Left cardiac atrium (tissue), 4 donors: ENCODE measurements around the gene LHFPL4. TPM values are rescaled to one million over a fixed set of nuclear protein-coding genes. Genes with fewer than 3 reads are reported as not detected.

Experiments used
- ATAC-seq, 2 donors: fragments of 200-7000 bp; cut with Tn5 transposase; one replicate each; pipeline ENCODE4 v1.9.1; 2020; ENCODE audit warnings: mild to moderate bottlenecking in 2 of 2, moderate library complexity in 2 of 2
- DNase-seq: peaks from one replicate; pipeline ENCODE4 v3.0.0-alpha.2; 2020
- intact Hi-C, 2 donors: fragments of 100-400 bp; cut with DNase I; formaldehyde crosslinking; loops; one replicate each; pipeline versions ENCODE4 v1.14.1 to v1.15.1; 2022 to 2023
- total RNA-seq, 2 donors: library from RNA; stranded (reverse); fragmentation: NEBNext Ultra II Directional; extraction: Animal tissue kit (Norgen Biotek cat#: 25700); gene quantifications; one replicate each; pipeline ENCODE4 v1.2.1, GENCODE V29; 2021
- donor health status: DM: no; HTN: yes; CAD: no.
- donor health status: DM: no; HTN: yes; CAD: no; lungs with severe emphysema.
- donor health status: DM: yes; HTN: yes; CAD: no.
- donor health status: Dilated cardiomyopathy.

The LHFPL4 gene
- total RNA-seq, 2 donors from 2014 or later, result not detected

DNA sequence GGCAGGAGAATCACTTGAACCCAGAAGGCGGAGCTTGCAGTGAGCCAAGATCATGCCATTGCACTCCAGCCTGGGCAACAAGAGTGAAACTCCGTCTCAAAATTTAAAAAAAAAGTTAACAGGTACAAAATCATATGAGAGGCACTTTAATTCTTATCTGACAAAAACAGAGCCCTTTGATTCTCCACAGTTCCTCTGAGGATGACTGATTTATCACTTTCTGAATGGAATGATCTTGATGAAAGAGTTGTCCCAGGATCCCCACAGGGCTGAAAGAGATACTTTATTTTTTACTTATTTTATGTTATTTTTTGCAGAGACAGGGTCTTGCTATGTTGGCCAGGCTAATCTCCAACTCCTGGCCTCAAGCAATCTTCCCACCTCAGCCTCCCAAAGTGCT is 4.0 kb downstream of the LHFPL4 start:
- intact Hi-C loops, result no loop called here
- ATAC-seq (no peak), DNase-seq (no peak)

DNA sequence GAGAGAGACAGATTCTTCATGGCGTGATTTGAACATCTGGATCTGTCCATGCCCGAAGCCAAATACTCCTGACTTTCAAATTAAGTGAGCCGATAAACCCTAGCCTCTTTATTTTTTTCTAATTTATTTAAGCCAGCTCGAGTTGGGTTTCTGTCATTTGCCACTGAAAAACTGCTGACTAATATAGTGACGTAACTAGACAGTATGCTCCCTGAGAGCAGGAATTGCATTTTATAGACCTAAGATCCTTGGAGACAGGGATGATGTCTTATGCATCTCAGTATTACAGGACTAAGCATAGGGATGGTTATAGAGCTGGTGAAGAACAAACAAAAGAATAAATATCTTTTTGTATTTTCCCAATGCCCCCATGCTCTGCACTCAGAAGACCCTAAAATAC is 4.6 kb downstream of the LHFPL4 start:
- ATAC-seq (no peak), DNase-seq (no peak)
- intact Hi-C loops, result no loop called here

DNA sequence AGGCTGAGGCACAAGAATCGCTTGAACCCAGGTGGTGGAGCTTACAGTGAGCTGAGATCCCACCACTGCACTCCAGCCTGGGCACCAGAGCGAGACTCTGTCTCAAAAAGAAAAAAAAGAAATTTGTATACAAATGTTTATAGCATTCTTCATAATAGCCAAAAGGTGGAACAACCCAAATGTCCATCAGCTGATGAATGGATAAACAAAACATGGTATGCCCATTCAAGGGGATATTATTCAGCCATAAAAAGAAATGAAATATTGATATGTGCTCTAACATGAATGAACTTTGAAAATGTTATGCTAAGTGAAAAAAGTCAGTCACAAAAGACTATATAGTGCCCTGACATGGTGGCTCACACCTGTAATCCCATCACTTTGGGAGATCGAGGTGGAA is 11.4 kb downstream of the LHFPL4 start:
- no peak for ATAC-seq
- intact Hi-C loops, result no loop called here
- DNase-seq, result no peak

DNA sequence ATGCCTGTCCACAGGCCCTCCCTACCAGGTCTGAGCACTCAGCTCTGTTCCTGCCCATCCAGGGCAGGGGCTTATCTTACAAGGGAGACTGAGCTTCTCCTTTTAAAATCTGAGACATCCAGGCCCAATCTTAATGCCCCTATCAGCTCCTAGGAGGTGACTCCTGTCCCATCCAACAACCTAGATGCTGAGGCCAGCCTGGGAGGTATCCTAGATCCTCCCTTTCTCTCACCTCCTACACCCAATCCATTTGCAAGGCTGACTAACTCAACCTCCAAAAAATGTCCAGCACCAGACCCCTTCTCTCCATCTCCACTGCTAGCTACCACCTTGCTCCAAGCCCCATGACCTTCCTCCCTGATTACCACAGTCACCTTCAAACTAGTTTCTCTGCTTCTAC is 17.4 kb downstream of the LHFPL4 start:
- DNase-seq (no peak), ATAC-seq (no peak)
- intact Hi-C loops, result no loop called here

DNA sequence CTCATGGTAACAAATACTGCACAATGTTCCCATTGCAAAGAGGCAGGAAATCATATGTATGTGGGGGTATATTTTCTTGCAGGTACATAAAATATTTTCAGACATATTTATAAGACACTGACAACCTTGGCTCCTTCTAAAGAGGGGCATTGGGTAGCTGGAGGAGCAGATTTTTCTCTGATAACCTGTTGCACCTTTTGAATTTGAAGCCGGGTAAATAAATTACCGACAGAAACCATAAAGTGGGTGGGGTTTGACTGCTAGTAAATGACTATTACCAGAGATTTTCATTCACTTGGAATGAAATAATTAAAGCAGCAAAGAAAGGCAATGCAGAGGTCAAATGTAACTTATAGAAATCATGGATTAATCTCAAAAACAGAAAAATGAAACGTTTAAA is 19.2 kb downstream of the LHFPL4 start:
- intact Hi-C loops, result no loop called here
- no peak for DNase-seq
- no peak for ATAC-seq

DNA sequence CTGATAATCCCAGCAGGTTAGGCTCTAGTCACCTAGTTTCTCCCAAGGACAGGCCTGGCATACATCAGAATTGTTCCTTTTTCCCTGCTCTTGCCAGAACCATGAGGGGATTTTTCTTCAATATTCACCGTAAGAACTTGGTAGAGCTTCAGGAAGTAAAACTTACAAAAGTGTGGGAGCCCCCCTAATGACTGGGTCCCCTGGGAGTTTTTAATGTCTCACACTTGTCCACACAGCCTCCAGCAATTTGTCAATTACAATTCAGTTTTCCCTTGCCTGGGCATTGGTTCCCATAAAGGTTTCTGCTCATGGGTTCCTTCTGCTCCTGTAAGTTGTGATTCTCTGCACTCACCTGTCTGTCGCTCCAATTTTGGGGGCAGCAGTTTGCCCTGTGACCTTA is 28.5 kb downstream of the LHFPL4 start:
- DNase-seq, result no peak
- intact Hi-C loops, result no loop called here
- no peak for ATAC-seq

DNA sequence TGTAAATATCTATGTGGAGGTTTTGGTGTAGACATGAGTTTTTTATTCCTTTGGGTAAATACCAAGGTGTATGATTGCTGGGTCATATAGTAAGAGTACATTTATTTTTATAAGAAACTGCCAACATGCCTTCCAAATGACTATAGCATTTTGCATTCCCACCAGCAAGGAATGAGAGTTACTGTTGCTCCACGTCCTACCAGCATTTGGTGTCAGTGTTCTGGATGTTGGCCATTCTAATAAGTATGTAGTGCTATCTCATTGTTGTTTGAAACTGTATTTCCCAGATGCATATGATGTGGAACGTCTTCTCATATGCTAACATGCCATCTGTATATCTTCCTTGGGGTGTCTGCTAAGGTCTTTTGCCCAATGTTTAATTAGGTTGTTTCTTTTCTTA is 38.7 kb downstream of the LHFPL4 start:
- ATAC-seq (no peak), DNase-seq (no peak)
- intact Hi-C loops, result no loop called here

DNA sequence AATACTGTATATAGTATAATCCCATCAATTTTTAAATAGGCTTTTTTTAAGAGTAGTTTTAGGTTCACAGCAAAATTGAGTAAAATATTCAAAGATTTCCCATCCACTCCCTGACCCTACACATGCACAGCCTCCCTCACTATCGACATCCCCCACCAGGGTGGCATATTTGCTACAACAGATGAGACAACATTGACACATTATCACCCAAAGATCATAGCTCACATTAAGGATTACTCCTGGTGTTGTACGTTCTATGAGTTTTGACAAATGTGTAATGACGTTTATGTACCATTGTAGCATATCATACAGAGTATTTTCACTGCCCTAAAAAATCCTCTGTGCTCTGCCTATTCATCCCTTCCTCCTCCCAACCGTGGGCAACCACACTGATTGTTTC is 39.3 kb downstream of the LHFPL4 start:
- intact Hi-C loops, result no loop called here
- DNase-seq (no peak), ATAC-seq (no peak)

DNA sequence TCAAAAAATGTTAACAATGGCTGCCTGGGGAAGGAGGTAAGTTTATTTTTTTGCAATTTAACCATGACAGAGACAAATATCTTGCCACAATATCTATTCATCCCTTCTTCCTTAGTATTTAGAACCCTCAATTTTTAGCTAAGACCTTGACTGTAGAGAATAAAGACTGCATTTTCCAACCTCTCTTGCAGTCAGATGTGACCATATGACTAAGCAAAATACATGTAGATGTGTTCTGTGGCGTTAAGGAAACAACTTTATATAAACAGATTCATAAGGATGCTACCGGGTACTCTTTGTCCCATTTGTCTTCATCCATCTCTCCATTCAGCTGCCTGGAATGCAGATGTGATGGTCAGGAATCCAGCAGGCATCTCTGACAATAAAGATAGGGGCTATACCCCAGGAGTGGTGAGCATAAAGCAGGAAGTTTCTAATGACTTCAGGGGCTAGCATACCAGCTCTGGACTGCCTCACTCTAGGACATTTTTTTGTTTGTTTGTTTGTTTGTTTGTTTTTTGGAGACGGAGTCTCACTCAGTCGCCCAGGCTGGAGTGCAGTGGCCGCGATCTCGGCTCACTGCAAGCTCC is 41.1 kb downstream of the LHFPL4 start:
- no peak for ATAC-seq
- intact Hi-C loops, result no loop called here
- no peak for DNase-seq

DNA sequence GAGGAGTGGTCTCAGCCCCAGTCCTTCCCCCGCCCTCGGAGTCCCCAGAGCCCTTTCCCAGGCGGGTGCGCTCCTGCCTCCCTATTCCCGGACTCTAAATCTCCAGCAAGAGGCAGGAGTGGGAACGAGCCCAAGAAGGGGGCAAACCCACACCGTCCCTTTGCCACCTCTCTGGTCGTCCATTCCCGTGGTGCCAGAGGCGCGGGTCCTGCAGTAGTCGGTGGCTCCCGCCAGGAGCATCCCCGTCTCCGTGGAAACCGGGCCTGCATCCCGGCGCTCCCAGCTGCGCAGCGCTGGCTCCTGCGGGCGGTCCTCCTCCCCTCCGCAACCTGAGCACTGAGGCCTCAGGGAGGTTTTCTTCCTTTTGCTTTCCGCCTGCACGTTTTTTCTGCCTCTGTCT is 44.8 kb downstream of the LHFPL4 start:
- intact Hi-C loops, result loop anchor here (10.0 kb wide), 1 partner anchor 226 kb away; the partner anchor contains the start of gene BRPF1 (in 2 of the 2)
- ATAC-seq (no peak), DNase-seq (no peak)

DNA sequence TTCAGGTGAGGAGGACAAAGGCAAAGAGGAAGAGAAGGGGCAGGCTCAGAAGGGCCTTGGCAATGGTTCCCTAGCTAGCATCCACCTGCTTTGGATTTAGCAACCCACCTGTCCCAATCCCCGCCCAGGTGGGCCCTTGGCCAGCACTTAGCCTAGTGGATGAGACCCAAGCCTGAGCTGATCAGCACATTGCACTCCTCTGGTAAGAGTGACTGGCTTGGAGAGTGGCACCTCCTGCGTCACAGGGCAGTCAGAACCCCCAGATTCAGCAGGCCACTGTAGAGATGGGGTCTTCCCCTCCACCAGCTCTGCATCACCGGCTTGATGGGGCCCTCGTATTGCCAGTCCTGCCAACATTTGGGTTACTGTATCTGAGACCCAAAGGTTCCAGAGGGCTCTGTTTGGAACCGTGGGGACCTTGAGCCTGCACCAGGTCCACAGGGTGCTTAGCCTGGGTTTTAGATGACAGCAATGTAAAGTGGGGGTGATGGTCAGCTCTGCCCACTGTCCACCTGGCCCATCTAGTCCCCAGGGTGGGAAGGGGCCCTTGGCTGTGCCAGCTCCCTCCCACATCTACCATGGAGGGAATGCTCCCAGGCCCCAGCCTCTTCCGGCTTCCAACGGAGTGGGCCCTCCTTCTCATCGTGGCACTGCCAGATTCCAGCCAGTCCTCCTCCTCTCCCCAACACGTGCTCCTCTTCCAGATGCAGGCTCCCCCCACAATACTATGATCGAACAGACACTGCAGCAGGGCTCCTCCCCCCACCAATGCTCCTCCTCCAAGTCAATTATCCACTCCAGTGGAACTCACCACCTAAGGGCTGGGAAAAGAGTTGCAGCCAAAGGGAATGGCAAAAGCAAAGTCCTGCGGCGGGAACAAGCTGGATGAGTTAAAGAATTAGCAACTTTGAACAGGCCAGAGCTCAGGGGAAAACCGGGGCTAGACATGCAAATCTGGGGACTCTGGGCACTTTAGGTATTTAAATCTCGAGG is 45.7 kb downstream of the LHFPL4 start:
- ATAC-seq, result no peak
- no peak for DNase-seq
- intact Hi-C loops, result loop anchor here (10.0 kb wide), 1 partner anchor 227 kb away; the partner anchor contains the start of gene BRPF1 (in 2 of the 2)

DNA sequence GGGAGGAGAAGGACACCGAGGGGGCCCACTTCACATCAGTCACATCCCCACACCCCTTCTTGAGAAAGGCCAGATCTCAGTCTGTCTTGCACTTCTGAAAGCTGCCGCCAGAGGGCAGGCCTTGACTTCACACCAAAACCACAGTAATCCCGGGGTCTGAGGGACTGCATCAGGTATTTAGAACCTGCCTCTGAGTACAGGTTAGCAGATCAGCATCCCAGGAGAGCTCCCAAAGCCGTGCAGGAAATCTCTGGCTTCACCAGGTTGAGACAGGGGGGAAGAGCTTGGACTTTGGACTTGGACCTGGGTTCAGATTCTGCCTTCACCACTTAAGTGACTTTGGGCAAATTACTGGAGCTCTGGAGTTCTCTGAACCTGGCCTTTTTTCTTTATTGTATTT is 50.3 kb downstream of the LHFPL4 start:
- peak; percentile 64 for DNase-seq
- ATAC-seq, result peak; percentile 30 to 44
- intact Hi-C loops, result loop anchor here (10.0 kb wide), 1 partner anchor 232 kb away; the partner anchor contains the start of gene BRPF1 (in 2 of the 2)

DNA sequence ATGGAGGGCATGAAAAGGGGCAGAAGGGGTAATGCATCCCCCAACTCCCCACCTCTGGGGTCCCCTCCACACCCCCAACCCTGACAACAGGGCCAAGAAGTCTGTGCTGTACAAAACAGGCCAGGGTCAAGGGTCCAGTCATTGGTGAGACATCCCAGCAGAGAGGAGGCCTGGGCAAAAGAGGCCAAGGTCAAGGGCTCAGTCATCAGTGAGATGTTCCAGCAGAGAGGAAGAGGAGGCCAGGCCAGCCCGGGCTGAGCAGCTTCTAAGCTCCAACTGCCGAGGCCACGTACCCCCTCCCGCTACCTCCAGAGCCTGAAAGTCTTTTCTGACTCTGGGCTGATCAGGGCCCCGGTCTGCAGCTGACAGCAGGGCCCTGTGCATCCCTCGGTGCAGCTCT is 52.4 kb downstream of the LHFPL4 start:
- ATAC-seq, result no peak
- no peak for DNase-seq
- intact Hi-C loops, result loop anchor here (10.0 kb wide), 1 partner anchor 234 kb away; the partner anchor contains the start of gene BRPF1 (in 2 of the 2)

DNA sequence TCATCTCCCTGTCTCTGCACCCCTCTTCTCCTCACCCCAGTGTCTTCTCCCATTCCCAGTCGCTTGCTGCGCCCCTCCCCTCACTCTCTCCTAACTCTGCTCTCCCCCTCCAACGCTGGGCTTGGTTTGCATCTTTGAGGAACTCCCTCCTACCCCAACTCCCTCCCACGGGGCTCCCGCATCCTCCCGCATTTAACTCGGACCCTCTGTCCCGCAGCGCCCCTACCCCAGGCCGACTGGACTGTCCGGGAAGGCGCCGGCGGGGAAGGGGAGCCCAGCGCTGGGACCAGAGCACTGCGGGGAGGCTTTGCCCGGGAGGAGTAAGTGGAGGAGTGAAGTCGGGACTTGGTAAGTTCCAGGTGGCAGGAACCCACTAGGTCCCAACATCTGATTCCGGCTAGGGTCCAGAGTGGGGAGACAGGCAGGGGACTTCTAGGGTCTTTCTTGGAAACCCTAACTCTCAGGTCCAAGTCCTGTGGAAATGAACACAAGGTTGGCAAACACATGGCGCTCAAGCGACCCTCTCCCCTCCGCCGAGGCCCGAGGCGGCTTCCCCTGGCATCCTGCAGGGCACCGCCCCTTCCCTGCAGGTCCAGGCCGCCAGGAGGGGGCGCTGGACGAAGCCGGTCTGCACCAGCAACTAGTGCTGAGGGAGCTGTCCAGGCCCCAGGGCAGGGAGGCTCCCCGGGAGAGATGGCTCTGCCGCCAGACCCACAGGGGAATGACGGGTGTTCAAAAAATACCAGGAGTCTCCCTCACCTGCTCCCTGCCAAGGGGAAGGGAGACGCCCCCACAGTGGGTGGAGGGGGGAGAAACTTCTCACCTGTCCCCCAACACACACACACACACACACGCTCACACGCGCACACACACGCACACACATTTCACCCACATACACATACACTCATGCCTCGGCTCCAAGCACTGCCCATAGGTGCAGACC is 53.2 kb downstream of the LHFPL4 start:
- peak; percentile 72 to 81 for ATAC-seq
- DNase-seq, result peak; percentile 65
- intact Hi-C loops, result loop anchor here (10.0 kb wide), 1 partner anchor 234 kb away; the partner anchor contains the start of gene BRPF1 (in 2 of the 2)

DNA sequence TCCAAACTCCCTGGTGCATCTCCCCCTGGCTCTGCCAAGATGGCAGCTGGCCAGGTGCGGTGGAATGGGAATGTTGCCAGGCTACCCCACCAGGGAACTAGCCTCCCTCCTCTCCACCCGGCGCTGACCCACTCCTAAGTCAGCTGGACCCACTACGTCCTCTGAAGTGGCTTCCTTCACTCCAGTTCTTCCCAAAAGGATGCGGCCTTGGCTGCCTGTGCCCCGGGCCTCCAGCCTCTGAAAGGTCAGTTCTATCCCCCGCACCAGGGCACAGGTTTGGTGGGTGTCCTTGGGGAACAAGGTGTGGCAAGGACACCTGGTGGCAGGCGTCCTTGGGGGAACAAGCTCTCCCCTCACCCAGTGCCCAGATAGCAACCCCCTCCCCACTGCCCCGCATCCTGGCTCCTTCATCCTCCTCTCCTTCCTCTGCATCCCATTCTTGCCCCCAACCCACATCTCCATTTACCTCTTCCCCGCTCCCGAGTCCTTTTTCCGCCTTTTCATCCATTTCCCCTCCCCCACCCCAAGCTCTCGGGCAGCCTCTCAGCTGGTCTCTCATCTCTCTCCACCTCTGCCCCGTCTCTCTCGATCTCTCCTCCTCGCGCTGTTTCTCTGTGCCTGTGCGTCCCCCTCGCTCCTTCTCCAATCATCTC is 54.0 kb downstream of the LHFPL4 start:
- intact Hi-C loops, result loop anchor here (10.0 kb wide), 1 partner anchor 235 kb away; the partner anchor contains the start of gene BRPF1 (in 2 of the 2)
- no peak for DNase-seq
- ATAC-seq, result no peak

DNA sequence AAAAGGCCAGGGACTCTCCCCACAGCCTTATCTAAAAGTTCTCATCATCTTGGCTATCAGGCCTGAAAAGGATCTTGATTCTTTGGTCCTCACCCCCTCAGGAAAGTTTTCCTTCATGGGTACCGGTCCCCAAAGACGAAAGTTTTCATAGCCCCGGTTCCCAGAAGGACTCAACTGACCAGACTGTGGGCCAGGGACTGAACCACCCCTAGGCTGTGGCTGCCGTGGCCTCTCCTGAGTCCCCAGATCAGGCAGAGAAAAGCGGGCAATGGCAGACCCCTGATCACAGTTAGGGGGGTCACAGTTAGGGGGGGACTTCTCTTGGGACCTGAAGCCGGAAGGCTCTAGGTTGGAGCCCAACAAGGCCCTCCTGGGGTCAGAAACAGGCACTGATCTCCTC is 54.8 kb downstream of the LHFPL4 start:
- intact Hi-C loops, result no loop called here
- no peak for DNase-seq

DNA sequence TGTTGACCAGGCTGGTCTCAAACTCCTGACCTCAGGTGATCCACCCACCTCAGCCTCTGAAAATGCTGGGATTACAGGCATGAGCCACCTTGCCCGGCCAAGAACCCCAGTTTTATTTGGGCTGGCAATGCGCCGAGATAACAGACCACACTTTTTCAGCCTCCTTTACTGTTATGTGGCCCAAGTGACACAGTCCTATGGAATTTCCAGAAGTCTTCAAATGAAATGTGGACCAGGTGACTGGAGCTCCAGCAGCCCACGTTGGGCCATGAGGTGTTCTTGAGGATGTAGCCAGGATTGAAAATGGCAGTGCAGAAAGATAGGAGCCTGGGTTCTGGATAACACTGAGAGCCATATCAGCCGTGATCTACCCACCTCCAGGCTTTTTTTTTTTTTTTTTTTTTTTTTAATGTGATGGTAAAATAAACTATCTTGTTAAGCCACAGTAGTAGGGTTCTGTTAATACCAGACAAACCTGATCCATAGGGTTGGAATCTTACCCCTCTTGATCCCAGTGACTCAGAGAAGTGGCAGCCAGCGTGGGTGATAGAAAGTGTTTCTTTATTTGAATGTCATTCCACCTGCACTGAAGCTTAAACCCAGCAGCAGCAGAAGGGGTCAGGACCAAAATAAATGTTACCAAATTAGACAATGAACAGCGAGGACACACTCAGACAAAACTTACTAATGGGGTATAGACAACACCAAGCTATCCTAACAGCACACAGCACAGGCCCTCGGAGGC is 55.6 kb downstream of the LHFPL4 start:
- intact Hi-C loops, result no loop called here
- ATAC-seq (no peak), DNase-seq (no peak)

More for the DNA sequence above, 54.8 kb downstream of the LHFPL4 start:
- ATAC-seq, result no peak

DNA sequence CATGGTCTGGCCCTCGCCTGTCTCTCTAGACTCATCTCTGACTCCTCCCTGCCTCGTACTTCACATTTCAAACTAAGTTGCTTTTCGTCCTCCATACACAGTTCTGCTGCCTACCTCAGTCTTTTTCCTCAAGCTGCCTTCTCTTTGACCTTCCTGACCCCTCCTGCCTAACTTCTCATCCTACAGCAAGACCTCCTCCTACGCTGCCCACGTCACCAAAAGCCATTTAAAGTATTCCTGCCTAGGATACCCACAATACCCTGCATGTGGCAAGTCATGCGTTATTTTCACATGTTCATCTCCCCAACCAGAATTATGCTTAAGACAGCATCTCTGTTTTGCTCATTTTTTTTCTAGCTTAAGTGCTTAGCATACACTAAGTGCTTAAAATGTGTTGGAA is 56.7 kb downstream of the LHFPL4 start:
- intact Hi-C loops, result no loop called here
- ATAC-seq, result no peak
- no peak for DNase-seq
